ENCODE results near the gene TFPT. TPM values are rescaled to one million over a fixed set of nuclear protein-coding genes. Genes with fewer than 3 reads are reported as not detected.

TFPT gene
- total and polyA plus RNA-seq, 2 of the 4 experiments (the other 2 are of a cell fraction) = 7.9 to 17.1 TPM

GRCh38 chr19:54148158-54148557 is 32.7 kb upstream of the TFPT start:
- no TSS peak for BruUV-seq (replicated peaks)
- Histone ChIP-seq H3K9me3 (ENCODE audit: control insufficient read depth, insufficient read depth, low read length) (no peaks in the 10 kb centered on the region), H3K27me3 (ENCODE audit: control insufficient read depth, insufficient read depth, low read length) (no peaks in the 10 kb centered on the region), H4K5ac (ENCODE audit: low read depth, low read length) (no peak overlapping the region), H2AK5ac (ENCODE audit: low read depth, low read length) (no peak overlapping the region), H3K4me3 (ENCODE audit: insufficient read depth, low read depth, low read length) (no peak overlapping the region), H3K4ac (ENCODE audit: low read depth, low read length) (no peak overlapping the region), H3K56ac (ENCODE audit: extremely low read depth, insufficient read depth, low read length) (no peak overlapping the region), H2BK120ac (ENCODE audit: low read depth, low read length) (no peak overlapping the region), H4K91ac (ENCODE audit: insufficient read depth, low read depth, low read length) (no peak overlapping the region), H4K8ac (ENCODE audit: low read depth in 2 of 2, low read length in 2 of 2) (no peak overlapping the region), H3K4me1 (ENCODE audit: control insufficient read depth, insufficient read depth, low read length) (no peaks in the 10 kb centered on the region), H3K9me1 (ENCODE audit: insufficient read depth, low read length) (no peaks in the 10 kb centered on the region), H3K14ac (replicated peaks; ENCODE audit: low read depth, low read length) (no peak overlapping the region), H2BK15ac (ENCODE audit: low read depth, low read length) (no peak overlapping the region), H4K20me1 (ENCODE audit: insufficient read depth, low read length) (peaks cover 12% of the 10 kb centered on the region), H3K79me1 (ENCODE audit: low read depth in 1 of 2, low read length in 2 of 2) (peaks cover 16 to 21% of the 10 kb centered on the region in 2 experiments), H3K9ac (ENCODE audit: low read depth, low read length) (no peak overlapping the region), H2BK20ac (ENCODE audit: low read depth, low read length) (no peak overlapping the region), H3K27ac (ENCODE audit: insufficient read depth, low read length) (no peak overlapping the region), H2AFZ (replicated peaks; ENCODE audit: low read length, poor library complexity) (no peak overlapping the region), H3K23ac (ENCODE audit: low read depth, low read length) (no peak overlapping the region), H3K4me2 (ENCODE audit: low read depth, low read length) (no peak overlapping the region), H2AK9ac (replicated peaks; ENCODE audit: low read depth, low read length, poor library complexity) (no peak overlapping the region), H3K36me3 (ENCODE audit: control insufficient read depth, insufficient read depth, low read length) (peaks cover 88% of the 10 kb centered on the region), H3K18ac (ENCODE audit: low read depth, low read length) (no peak overlapping the region), H2BK5ac (ENCODE audit: low read depth, low read length, poor library complexity, severe bottlenecking) (no peak overlapping the region)
- POLR2A ChIA-PET (ENCODE audit: unreplicated experiment) = no interaction called here
- intact Hi-C loops (cut with micrococcal nuclease) = no loop called here
- 70% methylated on average over 2 of the region's 19 CpGs; no CpG with 5 or more reads in 1 of the 2 experiments for WGBS, 2 experiments (ENCODE audit: extremely low coverage in 2 of 2, insufficient read length in 1 of 2)
- in situ Hi-C loops (cut with MboI; ENCODE audit: low sequenced_read_pairs) = loop anchor here (25.0 kb wide), 1 partner anchor 1514 kb away; the partner anchor contains the start of gene U2AF2
- dilution Hi-C loops (cut with HindIII; ENCODE audit: low sequenced_read_pairs, unreplicated experiment) = no loop called here
- CTCF ChIA-PET = no interaction called here
- ATAC-seq (ENCODE audit: low read depth) (no peak), DNase-seq (no peak)
- TF ChIP-seq CHD1 (IDR thresholded peaks at IDR 0.05; ENCODE audit: low read depth, low read length) (no peak), MAZ (IDR thresholded peaks at IDR 0.05; ENCODE audit: borderline replicate concordance, low read depth, low read length) (no peak), RFX5 (IDR thresholded peaks at IDR 0.05; ENCODE audit: low read depth, low read length) (no peak), SMC3 (IDR thresholded peaks at IDR 0.05; ENCODE audit: low read depth, low read length) (no peak), CEBPB (IDR thresholded peaks at IDR 0.05; ENCODE audit: low read depth, low read length) (no peak), RCOR1 (IDR thresholded peaks at IDR 0.05; ENCODE audit: insufficient replicate concordance, low read length) (no peak), RAD21 (IDR thresholded peaks at IDR 0.05; ENCODE audit: low read length) (no peak), ELK1 (IDR thresholded peaks at IDR 0.05; ENCODE audit: borderline replicate concordance, low read depth, low read length) (no peak), USF2 (IDR thresholded peaks at IDR 0.05; ENCODE audit: low read depth, low read length) (no peak), MXI1 (IDR thresholded peaks at IDR 0.05; ENCODE audit: borderline replicate concordance, low read depth, low read length) (no peak), POLR2A (IDR thresholded peaks at IDR 0.05; ENCODE audit: low read depth, low read length) (no peak), BHLHE40 (IDR thresholded peaks at IDR 0.05; ENCODE audit: low read depth, low read length) (no peak), NFE2L2 (IDR thresholded peaks at IDR 0.05; ENCODE audit: low read depth, low read length) (no peak), FOS (IDR thresholded peaks at IDR 0.05; ENCODE audit: low read depth, low read length) (no peak), MAFK (IDR thresholded peaks at IDR 0.05; ENCODE audit: low read depth, low read length) (no peak), CTCF (conservative IDR thresholded peaks at IDR 0.05; ENCODE audit: low read depth, low read length) (no peak)

All from IMR-90 (cell line).